Karpas-422 (cell line): ENCODE results near the gene PITX3. TPM values are rescaled to one million over a fixed set of nuclear protein-coding genes. Genes with fewer than 3 reads are reported as not detected.
"Not testable (repeated sequence)": the region's sequence is repeated elsewhere in the genome, so short reads cannot be mapped to it uniquely, and the experiment has no call there.

Source experiments
- DNase-seq: peaks from one replicate; pipeline ENCODE4 v3.0.0-alpha.2; 2015
- H2AFZ ChIP-seq: fragments of 200-600 bp; sonication (generic); 2 replicates; pipeline ENCODE4 v1.6.1; 2014; ENCODE audit warnings: antibody characterized with exemption, low read length, mixed read lengths
- H3K27ac ChIP-seq: fragments of 200-600 bp; sonication (generic); 2 replicates; pipeline ENCODE4 v1.5.1; 2014; ENCODE audit warnings: mild to moderate bottlenecking, low read length, moderate library complexity
- H3K27me3 ChIP-seq: fragments of 200-600 bp; sonication (generic); 2 replicates; pipeline ENCODE4 v1.6.1; 2014; ENCODE audit warnings: low read length, mixed read lengths
- H3K36me3 ChIP-seq: fragments of 200-600 bp; sonication (generic); 2 replicates; pipeline ENCODE4 v1.6.1; 2014; ENCODE audit warnings: low read length, mixed read lengths; ENCODE audit not compliant: insufficient read depth
- H3K4me1 ChIP-seq: fragments of 200-600 bp; sonication (generic); 2 replicates; pipeline ENCODE4 v1.6.1; 2014; ENCODE audit warnings: mild to moderate bottlenecking, low read length, mixed read lengths
- H3K4me2 ChIP-seq: fragments of 200-600 bp; sonication (generic); 2 replicates; pipeline ENCODE4 v1.6.1; 2014; ENCODE audit warnings: low read length, low read depth, mild to moderate bottlenecking; ENCODE audit not compliant: poor library complexity, severe bottlenecking
- H3K4me3 ChIP-seq: fragments of 200-600 bp; sonication (generic); 2 replicates; pipeline ENCODE4 v1.5.1; 2014; ENCODE audit warnings: mild to moderate bottlenecking, antibody characterized with exemption, low read length, mixed read lengths
- H3K79me2 ChIP-seq: fragments of 200-600 bp; sonication (generic); 2 replicates; pipeline ENCODE4 v1.6.1; 2014; ENCODE audit warnings: mild to moderate bottlenecking, low read length, mixed read lengths
- H3K9ac ChIP-seq: fragments of 200-600 bp; sonication (generic); 2 replicates; pipeline ENCODE4 v1.6.0; 2014; ENCODE audit warnings: low read length
- H3K9me2 ChIP-seq: fragments of 200-600 bp; sonication (generic), shearing (Covaris generic); replicated peaks from 2 replicates; pipeline ENCODE4 v1.6.0; 2014; ENCODE audit warnings: mild to moderate bottlenecking, low read length, moderate library complexity; ENCODE audit not compliant: insufficient read depth
- H3K9me3 ChIP-seq: fragments of 300-700, 200-600 bp; sonication (generic); 2 replicates; pipeline ENCODE4 v1.6.1; 2014; ENCODE audit warnings: low read length, mixed read lengths
- H4K20me1 ChIP-seq: fragments of 200-600 bp; sonication (generic); 2 replicates; pipeline ENCODE4 v1.6.1; 2014; ENCODE audit warnings: mild to moderate bottlenecking, antibody characterized with exemption, low read length, low read depth; ENCODE audit not compliant: insufficient read depth
- total RNA-seq: library from RNA; depleted of rRNA; stranded (reverse); fragments of >200 nt; shearing (Covaris generic); gene quantifications from 2 replicates; pipeline ENCODE4 v1.2.3, GENCODE V29; 2014; ENCODE audit warnings: low replicate concordance

The PITX3 gene
- total RNA-seq, 1 experiment from 2014 or later: not detected

GRCh38 chr10:102195296-102195870, 45.9 kb downstream of the PITX3 start:
- no peak for DNase-seq
- no peaks in the 10 kb centered on the region for H3K27me3 ChIP-seq
- H3K36me3 ChIP-seq: no peaks in the 10 kb centered on the region
- H3K9ac ChIP-seq: no peak overlapping the region
- H3K4me2 ChIP-seq: no peak overlapping the region
- H2AFZ ChIP-seq: no peak overlapping the region
- H3K9me2 ChIP-seq: no peaks in the 10 kb centered on the region
- H3K4me3 ChIP-seq: no peak overlapping the region
- H3K27ac ChIP-seq: no peak overlapping the region
- no peaks in the 10 kb centered on the region for H3K79me2 ChIP-seq
- no peaks in the 10 kb centered on the region for H4K20me1 ChIP-seq
- no peaks in the 10 kb centered on the region for H3K4me1 ChIP-seq
- no peaks in the 10 kb centered on the region for H3K9me3 ChIP-seq

- Histone ChIP-seq H3K9ac (no peak overlapping the region), H2AFZ (no peak overlapping the region)
Measured at GRCh38 chr10:102191956-102192355, 49.4 kb downstream of the PITX3 start.

GRCh38 chr10:102188941-102189898, 52.1 kb downstream of the PITX3 start:
- not testable (repeated sequence) for H3K4me1 ChIP-seq, H3K27ac ChIP-seq, H4K20me1 ChIP-seq, H3K9ac ChIP-seq, DNase-seq, H3K9me2 ChIP-seq, H2AFZ ChIP-seq, H3K79me2 ChIP-seq, H3K27me3 ChIP-seq, H3K4me2 ChIP-seq, H3K36me3 ChIP-seq, H3K4me3 ChIP-seq, H3K9me3 ChIP-seq

More at GRCh38 chr10:102191956-102192355, 49.4 kb downstream of the PITX3 start:
- Histone ChIP-seq H4K20me1 (no peaks in the 10 kb centered on the region), H3K9me3 (no peaks in the 10 kb centered on the region), H3K27ac (no peak overlapping the region), H3K4me2 (no peak overlapping the region), H3K27me3 (no peaks in the 10 kb centered on the region), H3K4me1 (no peaks in the 10 kb centered on the region), H3K4me3 (no peak overlapping the region), H3K36me3 (no peaks in the 10 kb centered on the region), H3K9me2 (no peaks in the 10 kb centered on the region), H3K79me2 (no peaks in the 10 kb centered on the region)
- DNase-seq: no peak

- Histone ChIP-seq H2AFZ (no peak overlapping the region), H4K20me1 (no peaks in the 10 kb centered on the region), H3K27me3 (no peaks in the 10 kb centered on the region), H3K4me3 (no peak overlapping the region), H3K36me3 (no peaks in the 10 kb centered on the region), H3K9ac (no peak overlapping the region), H3K79me2 (no peaks in the 10 kb centered on the region), H3K4me2 (no peak overlapping the region), H3K4me1 (no peaks in the 10 kb centered on the region), H3K9me3 (no peaks in the 10 kb centered on the region), H3K27ac (no peak overlapping the region), H3K9me2 (no peaks in the 10 kb centered on the region)
- no peak for DNase-seq
Measured at GRCh38 chr10:102188298-102188940, 52.9 kb downstream of the PITX3 start.

GRCh38 chr10:102185811-102186527, 55.3 kb downstream of the PITX3 start:
- Histone ChIP-seq H3K9ac (no peak overlapping the region), H3K4me2 (no peak overlapping the region), H3K27me3 (no peaks in the 10 kb centered on the region), H3K9me2 (no peaks in the 10 kb centered on the region), H4K20me1 (no peaks in the 10 kb centered on the region), H3K36me3 (no peaks in the 10 kb centered on the region), H2AFZ (no peak overlapping the region), H3K4me1 (no peaks in the 10 kb centered on the region), H3K27ac (no peak overlapping the region), H3K9me3 (no peaks in the 10 kb centered on the region), H3K79me2 (no peaks in the 10 kb centered on the region), H3K4me3 (no peak overlapping the region)
- no peak for DNase-seq

GRCh38 chr10:102185272-102185671, 56.0 kb downstream of the PITX3 start:
- H3K36me3 ChIP-seq: no peaks in the 10 kb centered on the region
- H3K9ac ChIP-seq: no peak overlapping the region
- no peaks in the 10 kb centered on the region for H3K79me2 ChIP-seq
- H4K20me1 ChIP-seq: no peaks in the 10 kb centered on the region
- no peaks in the 10 kb centered on the region for H3K4me1 ChIP-seq
- H2AFZ ChIP-seq: no peak overlapping the region
- H3K27me3 ChIP-seq: no peaks in the 10 kb centered on the region
- H3K27ac ChIP-seq: no peak overlapping the region
- DNase-seq: no peak
- H3K4me3 ChIP-seq: no peak overlapping the region
- no peaks in the 10 kb centered on the region for H3K9me2 ChIP-seq
- no peaks in the 10 kb centered on the region for H3K9me3 ChIP-seq
- H3K4me2 ChIP-seq: no peak overlapping the region

- H3K4me1 ChIP-seq: no peaks in the 10 kb centered on the region
- H3K79me2 ChIP-seq: no peaks in the 10 kb centered on the region
- H3K36me3 ChIP-seq: no peaks in the 10 kb centered on the region
- no peaks in the 10 kb centered on the region for H3K9me2 ChIP-seq
- no peaks in the 10 kb centered on the region for H3K27me3 ChIP-seq
- no peaks in the 10 kb centered on the region for H3K9me3 ChIP-seq
- H3K27ac ChIP-seq: no peak overlapping the region
- no peak overlapping the region for H2AFZ ChIP-seq
- no peak overlapping the region for H3K9ac ChIP-seq
- no peaks in the 10 kb centered on the region for H4K20me1 ChIP-seq
- H3K4me2 ChIP-seq: no peak overlapping the region
- H3K4me3 ChIP-seq: no peak overlapping the region
- DNase-seq: no peak
Measured at GRCh38 chr10:102184606-102185005, 56.7 kb downstream of the PITX3 start.
